HFFc6 (cell line): ENCODE measurements around the gene ZW10. TPM values are rescaled to one million over a fixed set of nuclear protein-coding genes. Genes with fewer than 3 reads are reported as not detected.
"Not testable (repeated sequence)": the region's sequence is repeated elsewhere in the genome, so short reads cannot be mapped to it uniquely, and the experiment has no call there.

Experiments used
- DNase-seq: peaks from one replicate; pipeline ENCODE4 v3.0.0-alpha.2; 2018
- H3K27ac Mint-ChIP-seq: 2 replicates; pipeline ENCODE4 v1.8.0; 2020; ENCODE audit warnings: mild to moderate bottlenecking, mixed read lengths
- H3K27me3 Mint-ChIP-seq: 2 replicates; pipeline ENCODE4 v1.8.0; 2021; ENCODE audit warnings: mild to moderate bottlenecking, moderate library complexity, mixed read lengths; ENCODE audit not compliant: insufficient read depth
- H3K36me3 Mint-ChIP-seq: 2 replicates; pipeline ENCODE4 v1.8.0; 2021; ENCODE audit warnings: low read depth, mixed read lengths
- H3K4me1 Mint-ChIP-seq: 2 replicates; pipeline ENCODE4 v1.8.0; 2020; ENCODE audit warnings: low read depth, mixed read lengths
- H3K4me3 Mint-ChIP-seq: 2 replicates; pipeline ENCODE4 v1.8.0; 2020; ENCODE audit warnings: mild to moderate bottlenecking, moderate library complexity, mixed read lengths
- H3K9me3 Mint-ChIP-seq: 2 replicates; pipeline ENCODE4 v1.8.0; 2020; ENCODE audit warnings: mild to moderate bottlenecking, mixed read lengths
- CTCF ChIP-seq: fragments of 200-600 bp; sonication (generic); IDR thresholded peaks from 2 replicates; pipeline ENCODE4 v1.5.0; 2021; ENCODE audit warnings: antibody characterized with exemption, mild to moderate bottlenecking
- total RNA-seq, 6 experiments: library from RNA; stranded (reverse); fragmentation: NEBNext Ultra II Directional; extraction: Animal tissue kit (Norgen Biotek cat#: 25700); gene quantifications; 2 replicates in 1 of 6; 3 replicates in 5 of 6; pipeline ENCODE4 v1.2.3, GENCODE V29; 2021

ZW10 gene
- total RNA-seq, 6 experiments from 2014 or later: 15.8 to 21.2 (median 18.1) TPM

GRCh38 chr11:113774174-113774503 lies 647 bp upstream of the ZW10 start:
- Mint-ChIP-seq H3K27me3 (peaks cover 6% of the 10 kb centered on the region), H3K9me3 (no peaks in the 10 kb centered on the region), H3K36me3 (peaks cover 13% of the 10 kb centered on the region; the same call in 1 of the 2 replicates), H3K27ac (peak overlapping the region; percentile 96), H3K4me3 (peak overlapping the region; percentile 100), H3K4me1 (peaks cover 32% of the 10 kb centered on the region)
- DNase-seq: no peak
- TF ChIP-seq CTCF: peak; percentile 51

- Mint-ChIP-seq H3K27me3 (peaks cover 6% of the 10 kb centered on the region), H3K27ac (peak overlapping the region; percentile 96), H3K4me1 (peaks cover 28% of the 10 kb centered on the region), H3K4me3 (peak overlapping the region; percentile 100), H3K9me3 (no peaks in the 10 kb centered on the region), H3K36me3 (peaks cover 13% of the 10 kb centered on the region)
- no peak for DNase-seq
- no peak for TF ChIP-seq CTCF
Observed at GRCh38 chr11:113773092-113773415, 438 bp downstream of the ZW10 start.

- Mint-ChIP-seq H3K27ac (peak overlapping the region; percentile 43; the same call in 1 of the 2 replicates), H3K9me3 (no peaks in the 10 kb centered on the region)
Observed at GRCh38 chr11:113771964-113772363, 1.5 kb downstream of the ZW10 start.

GRCh38 chr11:113764527-113765219 lies 8.8 kb downstream of the ZW10 start:
- TF ChIP-seq CTCF: no peak
- Mint-ChIP-seq H3K36me3 (peaks cover 33% of the 10 kb centered on the region), H3K4me1 (no peaks in the 10 kb centered on the region), H3K27ac (no peak overlapping the region), H3K4me3 (no peak overlapping the region), H3K9me3 (no peaks in the 10 kb centered on the region), H3K27me3 (no peaks in the 10 kb centered on the region)
- DNase-seq: no peak

More at GRCh38 chr11:113771964-113772363, 1.5 kb downstream of the ZW10 start:
- no peak for DNase-seq
- TF ChIP-seq CTCF: no peak
- Mint-ChIP-seq H3K4me1 (peaks cover 23% of the 10 kb centered on the region), H3K27me3 (peaks cover 6% of the 10 kb centered on the region), H3K4me3 (peak overlapping the region; percentile 100), H3K36me3 (peaks cover 23% of the 10 kb centered on the region)

- H3K4me1 Mint-ChIP-seq, H3K4me3 Mint-ChIP-seq, DNase-seq, H3K27me3 Mint-ChIP-seq, H3K27ac Mint-ChIP-seq, H3K9me3 Mint-ChIP-seq: not testable (repeated sequence)
- peaks cover 33% of the 10 kb centered on the region for H3K36me3 Mint-ChIP-seq
Observed at GRCh38 chr11:113763040-113763439, 10.5 kb downstream of the ZW10 start.

GRCh38 chr11:113760241-113760640 lies 13.3 kb downstream of the ZW10 start:
- no peak for DNase-seq
- Mint-ChIP-seq H3K9me3 (no peaks in the 10 kb centered on the region), H3K4me3 (no peak overlapping the region), H3K27me3 (no peaks in the 10 kb centered on the region), H3K27ac (no peak overlapping the region), H3K36me3 (peaks cover 33% of the 10 kb centered on the region), H3K4me1 (no peaks in the 10 kb centered on the region)
- TF ChIP-seq CTCF: no peak
